MG63 (cell line): ENCODE results near the gene GK2. TPM values are rescaled to one million over a fixed set of nuclear protein-coding genes. Genes with fewer than 3 reads are reported as not detected.

ENCODE experiments used
- DNase-seq: peaks from one replicate; pipeline ENCODE4 v3.0.0-alpha.2; 2020
- H3K27me3 ChIP-seq: fragments of 250-450 bp; sonication (Bioruptor Pico); 2 replicates; pipeline ENCODE4 v1.5.1; 2020; ENCODE audit warnings: mild to moderate bottlenecking, moderate library complexity
- H3K36me3 ChIP-seq: fragments of 250-450 bp; sonication (Bioruptor Pico); 2 replicates; pipeline ENCODE4 v1.5.1; 2020; ENCODE audit warnings: mild to moderate bottlenecking, moderate library complexity
- H3K4me3 ChIP-seq: fragments of 250-450 bp; sonication (Bioruptor Pico); 2 replicates; pipeline ENCODE4 v1.5.1; 2020; ENCODE audit warnings: mild to moderate bottlenecking, moderate library complexity
- H3K9me3 ChIP-seq: fragments of 250-450 bp; sonication (Bioruptor Pico); 2 replicates; pipeline ENCODE4 v1.5.1; 2020; ENCODE audit warnings: mild to moderate bottlenecking, moderate library complexity
- total RNA-seq: library from RNA; depleted of rRNA; stranded (reverse); fragments of >200 nt; shearing (Covaris generic); gene quantifications from 2 replicates; pipeline ENCODE4 v1.2.3, GENCODE V29; 2014; ENCODE audit warnings: low replicate concordance; rRNA removed

GK2 gene
- not detected in 2 replicates for total RNA-seq

GRCh38 chr4:79408063-79408462, at the start of gene GK2:
TSS of gene GK2 (minus strand) at chr4:79408228. CDS start at chr4:79408200, 28 bp downstream.
- no peak for DNase-seq
- no peaks in the 10 kb centered on the region for H3K27me3 ChIP-seq
- no peaks in the 10 kb centered on the region for H3K36me3 ChIP-seq
- no peaks in the 10 kb centered on the region for H3K9me3 ChIP-seq
- no peak within 1 kb of the TSS for H3K4me3 ChIP-seq

DNA sequence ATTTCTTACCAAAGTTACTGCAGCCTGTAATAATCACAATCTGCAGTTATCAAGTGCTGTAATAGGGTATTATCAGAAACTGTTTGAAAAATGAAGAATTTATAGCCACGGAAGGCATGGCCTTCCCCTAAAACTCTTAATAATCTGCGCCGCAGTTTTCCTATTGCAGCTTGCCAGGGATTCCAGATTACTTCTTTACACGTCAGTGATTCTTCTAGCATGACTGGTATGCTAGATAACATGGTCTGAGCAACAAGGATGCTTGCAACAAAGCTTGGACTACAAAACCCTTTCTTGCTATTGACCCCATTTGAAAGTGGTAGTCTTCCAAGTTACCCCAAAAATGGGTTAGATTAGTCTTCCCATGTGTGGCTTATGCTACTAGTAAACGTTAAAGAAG, 47.2 kb upstream of the GK2 start:
- DNase-seq, result no peak
- no peaks in the 10 kb centered on the region for H3K9me3 ChIP-seq
- H3K4me3 ChIP-seq, result no peak overlapping the region
- H3K36me3 ChIP-seq, result no peaks in the 10 kb centered on the region
- H3K27me3 ChIP-seq, result no peaks in the 10 kb centered on the region

GRCh38 chr4:79454656-79455055, 46.6 kb upstream of the GK2 start:
- Histone ChIP-seq H3K36me3 (no peaks in the 10 kb centered on the region), H3K9me3 (no peaks in the 10 kb centered on the region), H3K4me3 (no peak overlapping the region), H3K27me3 (no peaks in the 10 kb centered on the region)
- no peak for DNase-seq

GRCh38 chr4:79450053-79450452, 42.0 kb upstream of the GK2 start:
- no peak overlapping the region for H3K4me3 ChIP-seq
- no peaks in the 10 kb centered on the region for H3K27me3 ChIP-seq
- no peaks in the 10 kb centered on the region for H3K9me3 ChIP-seq
- H3K36me3 ChIP-seq, result no peaks in the 10 kb centered on the region
- no peak for DNase-seq

GRCh38 chr4:79446145-79446544, 38.1 kb upstream of the GK2 start:
- no peak for DNase-seq
- H3K27me3 ChIP-seq, result no peaks in the 10 kb centered on the region
- no peaks in the 10 kb centered on the region for H3K36me3 ChIP-seq

DNA sequence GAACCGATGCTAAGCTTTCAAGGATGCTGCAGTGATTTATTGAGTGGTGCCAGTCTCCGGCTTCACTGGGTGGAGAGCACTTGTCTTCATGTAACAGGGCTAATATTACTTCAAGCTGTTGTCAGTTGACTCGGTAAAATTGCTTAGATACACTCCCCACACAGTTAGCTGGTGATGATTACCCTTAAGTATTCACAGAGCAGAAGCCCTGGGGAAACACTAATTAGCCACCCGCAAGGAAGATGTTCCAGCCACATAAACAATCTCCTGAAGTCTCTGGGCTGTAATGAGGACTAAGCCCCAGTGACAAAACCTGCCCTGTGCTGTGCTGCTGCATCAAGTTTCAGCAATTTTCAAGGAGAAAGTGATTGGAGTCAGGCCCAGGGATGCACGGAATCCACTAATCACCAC, 37.3 kb upstream of the GK2 start:
- no peak overlapping the region for H3K4me3 ChIP-seq
- no peaks in the 10 kb centered on the region for H3K9me3 ChIP-seq
- no peak for DNase-seq
- H3K27me3 ChIP-seq, result no peaks in the 10 kb centered on the region
- H3K36me3 ChIP-seq, result no peaks in the 10 kb centered on the region

More at GRCh38 chr4:79446145-79446544, 38.1 kb upstream of the GK2 start:
- Histone ChIP-seq H3K4me3 (no peak overlapping the region), H3K9me3 (no peaks in the 10 kb centered on the region)

GRCh38 chr4:79442422-79442821, 34.4 kb upstream of the GK2 start:
- Histone ChIP-seq H3K4me3 (no peak overlapping the region), H3K9me3 (no peaks in the 10 kb centered on the region), H3K36me3 (no peaks in the 10 kb centered on the region), H3K27me3 (no peaks in the 10 kb centered on the region)
- DNase-seq, result no peak

GRCh38 chr4:79439489-79439888, 31.5 kb upstream of the GK2 start:
- no peaks in the 10 kb centered on the region for H3K36me3 ChIP-seq
- H3K27me3 ChIP-seq, result no peaks in the 10 kb centered on the region
- H3K4me3 ChIP-seq, result no peak overlapping the region
- no peak for DNase-seq
- no peaks in the 10 kb centered on the region for H3K9me3 ChIP-seq

- no peaks in the 10 kb centered on the region for H3K27me3 ChIP-seq
- DNase-seq, result no peak
- no peaks in the 10 kb centered on the region for H3K9me3 ChIP-seq
Measured at GRCh38 chr4:79431839-79432238, 23.8 kb upstream of the GK2 start.

DNA sequence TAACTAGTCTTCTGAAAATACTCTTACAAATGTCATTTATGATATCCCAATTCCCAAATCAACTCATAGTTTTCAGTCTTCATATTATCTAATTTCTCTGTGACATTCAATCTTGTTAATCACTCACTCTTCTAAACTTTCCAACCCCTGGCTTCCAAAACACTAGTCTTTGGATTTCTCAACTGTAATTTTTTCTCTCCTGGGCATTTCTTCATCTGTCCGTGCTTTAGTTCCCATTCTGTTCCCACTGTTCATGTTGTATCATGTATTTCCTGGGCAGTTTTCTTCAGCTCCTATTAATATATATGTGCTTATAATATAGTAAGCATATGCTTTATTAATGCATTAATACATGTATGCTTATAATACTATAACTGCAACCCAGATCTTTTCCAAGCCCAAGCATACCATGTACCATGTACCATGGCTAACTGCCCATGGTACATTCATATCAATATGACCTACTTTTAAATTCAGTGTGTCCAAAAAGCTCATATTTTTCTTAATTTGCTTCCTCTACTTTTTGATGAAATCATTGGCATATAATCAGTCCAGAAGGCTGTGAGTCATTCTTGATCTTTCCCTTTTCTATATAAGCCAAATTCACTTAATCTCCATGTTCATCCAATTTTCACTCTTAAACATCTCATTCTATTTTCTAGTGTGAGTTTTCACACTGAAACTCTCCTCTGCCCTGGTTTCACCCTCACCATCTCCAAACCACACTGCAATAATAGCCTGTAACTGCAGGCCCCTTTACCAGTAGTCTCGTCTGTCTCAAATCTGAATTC, 21.3 kb upstream of the GK2 start:
- no peaks in the 10 kb centered on the region for H3K27me3 ChIP-seq

More at GRCh38 chr4:79431839-79432238, 23.8 kb upstream of the GK2 start:
- no peak overlapping the region for H3K4me3 ChIP-seq
- no peaks in the 10 kb centered on the region for H3K36me3 ChIP-seq

DNA sequence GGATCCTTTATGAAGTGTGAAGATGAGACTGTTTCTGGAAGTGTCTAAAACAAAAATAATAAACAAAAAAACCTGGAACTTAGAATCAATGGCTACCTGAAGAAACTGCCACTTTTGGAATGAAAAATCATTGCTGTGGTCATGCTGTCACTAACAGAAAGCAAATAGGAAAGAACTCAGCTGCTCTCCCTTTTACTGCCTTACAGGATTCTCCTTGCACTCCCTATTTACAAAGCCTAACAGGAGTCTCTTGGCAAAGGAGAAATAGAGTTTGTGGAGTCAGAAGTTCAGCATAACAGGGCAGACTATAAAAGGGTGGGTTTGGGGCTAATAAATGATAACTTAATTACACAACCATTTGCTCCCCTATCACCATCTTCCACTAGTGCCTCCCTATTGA, 19.0 kb upstream of the GK2 start:
- Histone ChIP-seq H3K4me3 (no peak overlapping the region), H3K9me3 (no peaks in the 10 kb centered on the region), H3K36me3 (no peaks in the 10 kb centered on the region), H3K27me3 (no peaks in the 10 kb centered on the region)
- DNase-seq, result no peak

More for the DNA sequence above, 21.3 kb upstream of the GK2 start:
- no peaks in the 10 kb centered on the region for H3K36me3 ChIP-seq
- DNase-seq, result no peak
- no peak overlapping the region for H3K4me3 ChIP-seq
- H3K9me3 ChIP-seq, result no peaks in the 10 kb centered on the region

DNA sequence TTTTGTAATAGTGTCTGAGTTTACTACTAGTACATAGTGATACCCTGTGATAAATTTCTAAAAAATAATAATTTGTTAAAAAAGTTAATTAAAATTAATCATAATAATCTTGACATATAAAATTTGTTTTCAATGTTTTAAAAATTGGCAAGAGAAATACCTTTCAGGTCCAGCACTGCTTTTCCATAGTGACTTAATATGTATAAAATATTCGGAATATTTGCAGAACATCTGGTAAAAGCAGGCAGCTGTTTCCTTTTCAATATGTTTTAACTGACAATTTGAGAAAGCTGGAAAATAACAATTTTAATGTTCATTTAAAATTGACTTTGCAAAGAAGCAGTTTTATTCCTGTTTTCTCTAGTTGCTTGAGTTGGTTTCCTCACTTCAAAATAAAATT, 17.6 kb upstream of the GK2 start:
- H3K4me3 ChIP-seq, result no peak overlapping the region
- DNase-seq, result no peak
- no peaks in the 10 kb centered on the region for H3K36me3 ChIP-seq
- no peaks in the 10 kb centered on the region for H3K9me3 ChIP-seq
- H3K27me3 ChIP-seq, result no peaks in the 10 kb centered on the region

- Histone ChIP-seq H3K9me3 (no peaks in the 10 kb centered on the region), H3K36me3 (no peaks in the 10 kb centered on the region), H3K4me3 (no peak overlapping the region), H3K27me3 (no peaks in the 10 kb centered on the region)
- no peak for DNase-seq
Measured at GRCh38 chr4:79421483-79421882, 13.5 kb upstream of the GK2 start.

- no peaks in the 10 kb centered on the region for H3K9me3 ChIP-seq
- no peak overlapping the region for H3K4me3 ChIP-seq
- no peaks in the 10 kb centered on the region for H3K27me3 ChIP-seq
- H3K36me3 ChIP-seq, result no peaks in the 10 kb centered on the region
- DNase-seq, result no peak
Measured at GRCh38 chr4:79413886-79414285, 5.9 kb upstream of the GK2 start.

DNA sequence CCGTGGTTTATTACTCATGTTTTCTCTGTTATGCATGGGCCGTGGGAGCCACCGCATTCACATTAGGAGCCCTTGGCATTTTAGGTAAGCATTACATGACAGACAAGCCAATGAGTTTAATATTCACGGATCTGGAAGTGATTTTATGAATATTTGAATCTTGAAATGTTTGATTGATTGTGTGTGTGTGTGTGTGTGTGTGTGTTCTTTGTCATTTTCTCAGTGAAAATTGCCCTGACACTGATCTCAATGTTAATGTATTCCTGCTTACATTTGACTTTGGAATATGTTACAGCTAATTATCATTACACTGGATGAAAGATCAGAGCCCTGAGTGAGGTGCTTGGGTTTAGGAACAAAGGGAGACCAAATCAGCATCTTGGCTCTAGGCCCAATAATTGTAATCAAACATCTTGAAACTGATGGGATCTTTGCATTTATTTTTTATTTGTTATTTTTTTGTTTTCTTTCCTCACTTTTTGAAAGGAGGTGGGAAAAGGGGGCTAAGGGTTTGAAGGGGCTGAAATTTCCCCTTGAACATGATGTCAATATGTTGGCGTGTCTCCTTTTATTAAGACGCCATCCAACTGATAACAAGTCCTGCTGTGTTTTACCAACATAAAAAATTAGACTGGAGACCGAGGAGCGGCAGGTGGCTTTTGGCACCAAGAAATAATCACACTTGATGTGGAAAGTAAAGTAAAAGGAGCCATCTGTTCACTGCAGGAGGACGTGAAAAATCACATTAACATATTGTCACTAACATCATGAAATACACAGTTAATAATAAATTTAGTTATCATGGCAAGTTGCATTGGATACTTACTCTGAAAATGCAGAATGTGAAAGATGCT, 5.2 kb upstream of the GK2 start:
- H3K9me3 ChIP-seq, result no peaks in the 10 kb centered on the region
- no peak for DNase-seq
- H3K27me3 ChIP-seq, result no peaks in the 10 kb centered on the region
- H3K4me3 ChIP-seq, result no peak overlapping the region
- no peaks in the 10 kb centered on the region for H3K36me3 ChIP-seq

DNA sequence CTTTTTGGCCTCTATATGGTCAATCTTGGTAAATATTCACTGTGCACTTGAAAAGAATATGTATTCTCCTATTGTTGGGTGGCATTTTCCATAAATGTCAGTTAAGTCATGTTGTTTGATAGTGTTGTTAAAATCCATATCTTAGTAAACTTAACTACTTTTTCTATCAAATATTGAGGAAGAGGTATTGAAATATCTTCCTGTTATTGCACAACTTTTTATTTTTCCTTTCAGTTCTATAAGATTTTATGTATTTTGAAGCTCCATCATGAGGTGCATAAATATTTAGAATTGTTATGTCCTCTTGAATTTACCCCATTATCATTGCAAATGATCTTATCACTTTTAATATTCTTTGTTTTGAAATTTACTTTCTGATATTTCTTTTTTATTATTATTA, 3.4 kb downstream of the GK2 start:
- no peaks in the 10 kb centered on the region for H3K36me3 ChIP-seq
- no peak overlapping the region for H3K4me3 ChIP-seq
- no peaks in the 10 kb centered on the region for H3K9me3 ChIP-seq
- no peaks in the 10 kb centered on the region for H3K27me3 ChIP-seq
- no peak for DNase-seq

- DNase-seq, result no peak
- no peaks in the 10 kb centered on the region for H3K9me3 ChIP-seq
- no peaks in the 10 kb centered on the region for H3K27me3 ChIP-seq
- H3K36me3 ChIP-seq, result no peaks in the 10 kb centered on the region
- H3K4me3 ChIP-seq, result no peak overlapping the region
Measured at GRCh38 chr4:79403356-79403755, 4.7 kb downstream of the GK2 start.
